Left ventricle myocardium inferior (tissue), 1 donor: ENCODE measurements around the gene TTC31. TPM values are rescaled to one million over a fixed set of nuclear protein-coding genes. Genes with fewer than 3 reads are reported as not detected.

ENCODE experiments used
- DNase-seq: peaks from one replicate; pipeline ENCODE4 v3.0.0-alpha.2; 2020
- H3K27ac ChIP-seq: fragments of 200-600 bp; replicated peaks from 2 replicates; pipeline ENCODE4 v1.8.0; 2021
- H3K27me3 ChIP-seq: fragments of 200-600 bp; 2 replicates; pipeline ENCODE4 v1.8.0; 2021; ENCODE audit warnings: low read depth
- H3K36me3 ChIP-seq: fragments of 200-600 bp; 2 replicates; pipeline ENCODE4 v1.8.0; 2021
- H3K4me1 ChIP-seq: fragments of 200-600 bp; 2 replicates; pipeline ENCODE4 v1.8.0; 2021
- H3K4me3 ChIP-seq: fragments of 200-600 bp; 2 replicates; pipeline ENCODE4 v1.8.0; 2021; ENCODE audit warnings: mild to moderate bottlenecking, moderate library complexity
- H3K9me3 ChIP-seq: fragments of 200-600 bp; replicated peaks from 2 replicates; pipeline ENCODE4 v1.8.0; 2021
- intact Hi-C: fragments of 100-400 bp; cut with micrococcal nuclease; formaldehyde crosslinking; loops from one replicate; pipeline ENCODE4 v1.11.0; 2022
- total RNA-seq: library from RNA; stranded (reverse); fragmentation: NEBNext Ultra II Directional; extraction: Animal tissue kit (Norgen Biotek cat#: 25700); gene quantifications from one replicate; pipeline ENCODE4 v1.2.1, GENCODE V29; 2021
- TF ChIP-seq, protein P1 (sequence below): fragments of 200-600 bp; IDR thresholded peaks from 2 replicates; pipeline ENCODE4 v1.8.0; 2021; ENCODE audit warnings: antibody characterized with exemption, mild to moderate bottlenecking, borderline replicate concordance
- donor health status: DM: no; HTN: yes; CAD: no; lungs with severe emphysema.

TTC31 gene
- total RNA-seq, 1 donor from 2014 or later = 9.5 TPM

DNA sequence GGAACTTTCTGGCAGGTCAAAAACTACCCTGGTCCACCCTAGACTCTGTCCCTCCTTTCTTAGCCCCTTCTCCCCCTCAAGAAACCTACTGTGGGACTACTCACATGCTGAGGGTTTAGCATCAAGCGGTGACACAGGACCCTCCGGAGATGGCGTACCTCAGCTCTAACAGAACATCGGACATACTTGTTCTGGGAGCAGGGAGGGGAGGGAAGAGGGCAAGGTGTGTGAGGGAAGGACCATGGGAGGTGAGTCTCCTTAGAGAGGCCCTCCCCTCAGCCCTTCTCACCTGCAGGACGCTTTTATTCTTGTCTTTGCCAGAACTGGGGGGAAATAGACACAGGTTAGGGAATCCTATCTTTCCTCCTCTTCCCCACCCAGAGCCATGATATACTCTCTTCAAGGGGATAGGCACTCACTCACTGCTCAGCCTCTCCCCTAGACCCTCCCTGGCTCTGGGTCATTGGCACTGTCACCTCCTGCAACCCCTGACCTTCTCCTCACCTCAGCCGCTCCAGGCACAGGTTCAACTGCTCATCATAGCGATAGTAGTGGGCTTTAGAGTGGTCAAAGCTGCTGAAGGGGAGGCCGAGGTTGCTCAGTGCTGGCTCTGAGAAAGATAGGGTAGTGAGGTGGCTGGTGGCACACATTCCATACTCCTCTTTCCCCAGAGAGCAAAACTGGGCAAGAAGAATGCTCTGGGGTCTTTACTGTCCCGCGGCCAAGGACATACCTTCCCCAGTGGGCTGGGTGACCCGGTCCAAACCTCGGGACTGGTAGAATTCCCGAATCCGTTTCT is 22.8 kb downstream of the TTC31 start:
- Histone ChIP-seq H3K4me1 (peaks cover 64% of the 10 kb centered on the region), H3K4me3 (peak overlapping the region; percentile 80)

DNA sequence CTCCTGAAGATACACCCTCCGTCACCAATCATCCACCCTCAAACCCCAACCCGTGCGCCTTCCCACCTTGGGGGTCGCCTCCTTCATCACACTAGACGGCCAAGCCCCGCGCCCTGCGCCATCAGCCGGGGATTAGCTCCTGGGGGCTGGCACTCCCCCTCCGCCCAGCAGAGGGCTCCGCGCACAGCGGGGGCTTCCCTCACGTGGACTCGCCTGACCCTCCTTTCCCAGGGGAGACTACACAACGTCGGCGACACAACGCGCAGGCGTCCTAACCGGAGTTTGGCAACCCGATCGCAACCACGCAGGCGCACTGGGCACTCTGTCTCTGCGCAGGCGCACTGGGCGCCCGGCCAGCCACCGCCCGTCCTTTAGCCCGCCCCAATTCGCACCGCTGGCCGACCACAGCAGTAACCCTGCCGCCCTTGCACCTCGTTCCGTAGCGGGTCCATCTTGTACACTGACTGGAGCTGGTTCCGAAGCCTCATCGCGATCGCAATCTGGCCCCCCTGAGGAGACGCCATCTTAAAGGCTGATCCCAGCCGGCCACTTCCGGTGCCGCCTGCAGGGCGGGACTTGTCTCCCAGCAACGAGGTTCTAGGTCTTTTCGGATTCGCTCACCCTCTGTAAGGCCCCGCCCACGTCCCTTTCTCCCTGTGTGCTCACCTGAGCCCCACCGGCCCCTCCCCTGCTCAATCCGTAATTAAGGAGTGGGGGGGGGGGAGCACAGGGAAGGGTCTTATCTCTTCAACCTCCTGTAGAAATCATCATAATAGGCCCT is 24.5 kb downstream of the TTC31 start, which contains the start of gene PCGF1:
Gene PCGF1, minus strand, starts transcription at position 551 of the 781 bp plus-strand sequence. Its CDS starts 27 bp downstream, at position 524.
- peak; percentile 100 for DNase-seq
- H3K27me3 ChIP-seq = peaks cover 83% of the 10 kb centered on the region
- no peaks in the 10 kb centered on the region for H3K9me3 ChIP-seq
- TF ChIP-seq, protein P1, sequence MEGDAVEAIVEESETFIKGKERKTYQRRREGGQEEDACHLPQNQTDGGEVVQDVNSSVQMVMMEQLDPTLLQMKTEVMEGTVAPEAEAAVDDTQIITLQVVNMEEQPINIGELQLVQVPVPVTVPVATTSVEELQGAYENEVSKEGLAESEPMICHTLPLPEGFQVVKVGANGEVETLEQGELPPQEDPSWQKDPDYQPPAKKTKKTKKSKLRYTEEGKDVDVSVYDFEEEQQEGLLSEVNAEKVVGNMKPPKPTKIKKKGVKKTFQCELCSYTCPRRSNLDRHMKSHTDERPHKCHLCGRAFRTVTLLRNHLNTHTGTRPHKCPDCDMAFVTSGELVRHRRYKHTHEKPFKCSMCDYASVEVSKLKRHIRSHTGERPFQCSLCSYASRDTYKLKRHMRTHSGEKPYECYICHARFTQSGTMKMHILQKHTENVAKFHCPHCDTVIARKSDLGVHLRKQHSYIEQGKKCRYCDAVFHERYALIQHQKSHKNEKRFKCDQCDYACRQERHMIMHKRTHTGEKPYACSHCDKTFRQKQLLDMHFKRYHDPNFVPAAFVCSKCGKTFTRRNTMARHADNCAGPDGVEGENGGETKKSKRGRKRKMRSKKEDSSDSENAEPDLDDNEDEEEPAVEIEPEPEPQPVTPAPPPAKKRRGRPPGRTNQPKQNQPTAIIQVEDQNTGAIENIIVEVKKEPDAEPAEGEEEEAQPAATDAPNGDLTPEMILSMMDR = peak; percentile 56
- H3K4me1 ChIP-seq = peaks cover 60% of the 10 kb centered on the region
- intact Hi-C loops = no loop called here
- H3K36me3 ChIP-seq = peaks cover 21% of the 10 kb centered on the region
- H3K4me3 ChIP-seq = peak within 1 kb of the TSS; percentile 80
- H3K27ac ChIP-seq = peak within 1 kb of the TSS; percentile 99

More for the DNA sequence above, 22.8 kb downstream of the TTC31 start:
- TF ChIP-seq, protein P1 = no peak
- Histone ChIP-seq H3K9me3 (no peaks in the 10 kb centered on the region), H3K27me3 (peaks cover 83% of the 10 kb centered on the region), H3K27ac (no peak overlapping the region), H3K36me3 (peaks cover 21% of the 10 kb centered on the region)
- DNase-seq = no peak
- intact Hi-C loops = no loop called here

DNA sequence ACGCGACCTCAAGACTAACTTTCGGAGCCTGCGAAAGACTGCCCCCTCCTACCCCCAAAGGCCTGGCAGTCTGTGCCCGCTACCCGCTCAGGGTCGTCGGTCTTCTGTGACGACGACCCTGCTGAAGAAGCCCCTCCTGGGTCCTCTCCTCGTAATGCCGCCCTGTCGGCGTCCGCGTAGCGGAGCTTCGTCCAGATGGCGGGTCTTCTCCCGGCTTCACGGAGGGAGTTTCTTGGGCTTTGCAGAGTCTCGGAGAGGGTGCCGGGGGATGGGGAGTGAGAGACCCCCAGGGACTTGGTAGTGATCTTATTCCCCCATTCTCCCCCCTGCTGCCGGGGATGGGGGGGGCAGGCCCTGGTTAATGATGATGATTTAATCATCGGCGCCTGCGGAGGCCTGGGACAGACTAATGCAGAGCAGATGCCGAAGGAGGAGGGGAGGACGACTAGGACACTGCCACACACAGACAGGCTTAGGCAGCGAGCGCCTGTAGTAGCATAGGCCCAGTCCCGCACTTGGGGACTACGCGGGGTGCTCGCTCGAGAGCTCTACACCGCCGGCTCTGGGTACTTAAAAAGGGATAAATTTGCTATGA is 25.1 kb downstream of the TTC31 start:
- H3K36me3 ChIP-seq = peaks cover 21% of the 10 kb centered on the region
- peaks cover 53% of the 10 kb centered on the region for H3K4me1 ChIP-seq
- no peaks in the 10 kb centered on the region for H3K9me3 ChIP-seq
- intact Hi-C loops = no loop called here
- H3K27ac ChIP-seq = peak overlapping the region; percentile 99
- TF ChIP-seq, protein P1 = no peak
- H3K27me3 ChIP-seq = peaks cover 83% of the 10 kb centered on the region
- H3K4me3 ChIP-seq = peak overlapping the region; percentile 80
- DNase-seq = no peak

DNA sequence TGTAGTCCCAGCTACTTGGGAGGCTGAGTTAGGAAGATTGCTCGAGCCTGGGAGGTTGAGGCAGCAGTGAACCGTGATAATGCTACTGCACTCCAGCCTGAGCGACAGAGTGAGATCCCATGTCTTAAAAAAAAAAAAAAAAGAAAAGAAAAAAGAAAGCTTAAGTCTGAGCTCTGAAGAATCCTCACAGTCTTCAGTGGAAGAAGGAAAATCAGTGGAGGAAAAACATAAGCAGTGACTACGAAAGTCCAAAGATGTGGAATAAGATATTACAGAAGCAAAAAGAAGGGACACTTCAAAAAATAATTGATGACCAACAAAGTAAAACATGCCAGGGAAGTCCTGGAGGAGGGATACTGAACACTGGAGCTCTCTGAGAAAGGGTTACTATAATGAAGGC is 27.4 kb downstream of the TTC31 start:
- Histone ChIP-seq H3K4me3 (no peak overlapping the region), H3K4me1 (peaks cover 49% of the 10 kb centered on the region), H3K36me3 (peaks cover 11% of the 10 kb centered on the region), H3K27me3 (peaks cover 83% of the 10 kb centered on the region), H3K27ac (no peak overlapping the region), H3K9me3 (no peaks in the 10 kb centered on the region)
- no peak for DNase-seq
- TF ChIP-seq, protein P1 = no peak
- intact Hi-C loops = no loop called here

DNA sequence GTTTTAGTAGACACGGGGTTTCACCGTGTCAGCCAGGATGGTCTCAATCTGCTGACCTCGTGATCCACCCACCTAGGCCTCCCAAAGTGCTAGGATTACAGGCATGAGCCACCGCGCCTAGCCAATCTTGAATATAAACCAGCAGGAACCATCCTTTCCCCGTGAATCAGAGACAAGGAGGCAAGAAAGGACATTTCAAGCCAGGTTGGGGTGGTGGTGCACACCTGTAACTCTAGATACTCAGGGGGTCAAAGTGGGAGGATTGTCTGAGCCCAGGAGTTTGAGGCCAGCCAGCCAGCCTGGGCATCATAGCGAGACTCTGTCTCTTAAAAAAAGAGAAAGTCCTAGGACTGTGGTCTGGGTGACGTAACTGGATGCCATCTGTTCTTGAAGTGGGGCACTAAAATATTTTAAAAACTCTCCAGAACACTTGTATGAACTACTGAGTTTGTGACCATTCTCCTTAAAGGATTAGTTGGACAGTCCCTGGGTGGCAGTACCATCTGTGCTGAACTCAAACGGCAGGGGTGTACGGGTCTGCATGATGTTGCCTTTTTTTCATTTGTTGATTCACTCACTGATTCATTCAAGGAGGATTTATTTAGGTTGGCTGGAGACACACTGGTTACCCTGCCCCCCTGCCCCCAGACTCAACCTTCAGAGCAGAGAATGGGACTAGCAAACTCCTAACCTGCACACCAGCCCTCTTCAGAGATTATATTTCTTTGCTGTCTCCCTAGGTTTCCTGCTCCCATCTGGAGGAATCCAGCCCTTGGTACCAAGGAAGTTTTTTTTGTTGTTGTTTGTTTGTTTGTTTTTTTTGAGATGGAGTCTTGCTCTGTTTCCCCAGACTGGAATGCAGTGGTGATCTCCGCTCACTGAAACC is 28.5 kb downstream of the TTC31 start:
- Histone ChIP-seq H3K4me1 (peaks cover 49% of the 10 kb centered on the region), H3K27me3 (peaks cover 83% of the 10 kb centered on the region), H3K27ac (no peak overlapping the region), H3K36me3 (peaks cover under 1% of the 10 kb centered on the region), H3K4me3 (no peak overlapping the region), H3K9me3 (no peaks in the 10 kb centered on the region)
- intact Hi-C loops = no loop called here
- TF ChIP-seq, protein P1 = no peak
- DNase-seq = no peak
